OCI-LY7 (cell line): ENCODE results near the gene EVI5.

ENCODE experiments used
- CTCF ChIP-seq: fragments of 200-600 bp; sonication (generic); conservative IDR thresholded peaks from 2 replicates; pipeline ENCODE4 v1.5.1; 2014; ENCODE audit warnings: mild to moderate bottlenecking, antibody characterized with exemption, low read length, moderate library complexity, mixed read lengths
- EZH2phosphoT487 ChIP-seq: fragments of 200-600 bp; sonication (generic); IDR thresholded peaks from 2 replicates; pipeline ENCODE4 v1.6.1; 2018; ENCODE audit warnings: low read depth, borderline replicate concordance, mild to moderate bottlenecking, mixed run types, antibody characterized with exemption, low read length, moderate library complexity, mixed read lengths

- no peak for TF ChIP-seq CTCF
- no peak for TF ChIP-seq EZH2phosphoT487
These were observed 296.5 kb downstream of the EVI5 start for GRCh38 chr1:92488416-92488815.
